HG02759 (cell line): ENCODE measurements around the gene MAP3K3.
A peak's percentile ranks its signal among the peaks of the same experiment; 100 is the strongest.
"Not testable (repeated sequence)": the region's sequence is repeated elsewhere in the genome, so short reads cannot be mapped to it uniquely, and the experiment has no call there.

Experiments used
- ATAC-seq: cut with Tn5 transposase; IDR thresholded peaks from one replicate; pipeline ENCODE4 v1.9.1; 2021; ENCODE audit warnings: mild to moderate bottlenecking, moderate library complexity; ENCODE audit not compliant: unreplicated experiment

MAP3K3 gene

GRCh38 chr17:63703556-63704258 lies 81.5 kb downstream of the MAP3K3 start:
- ATAC-seq: no peak

- no peak for ATAC-seq
Observed at GRCh38 chr17:63704259-63704576, 82.0 kb downstream of the MAP3K3 start.

- no peak for ATAC-seq
Observed at GRCh38 chr17:63704836-63705235, 82.6 kb downstream of the MAP3K3 start.

GRCh38 chr17:63705657-63706056 lies 83.4 kb downstream of the MAP3K3 start:
- ATAC-seq: no peak

- no peak for ATAC-seq
Observed at GRCh38 chr17:63706336-63707082, 84.3 kb downstream of the MAP3K3 start.

- ATAC-seq: no peak
Observed at GRCh38 chr17:63707151-63707550, 84.9 kb downstream of the MAP3K3 start.

GRCh38 chr17:63709110-63709509 lies 86.9 kb downstream of the MAP3K3 start:
- ATAC-seq: no peak

- no peak for ATAC-seq
Observed at GRCh38 chr17:63714550-63715277, 92.5 kb downstream of the MAP3K3 start.

- no peak for ATAC-seq
Observed at GRCh38 chr17:63716426-63716825, 94.2 kb downstream of the MAP3K3 start.

- ATAC-seq: no peak
Observed at GRCh38 chr17:63718988-63719387, 96.8 kb downstream of the MAP3K3 start.

- ATAC-seq: not testable (repeated sequence)
Observed at GRCh38 chr17:63720194-63720593, 98.0 kb downstream of the MAP3K3 start.

- no peak for ATAC-seq
Observed at GRCh38 chr17:63722403-63722802, 100.2 kb downstream of the MAP3K3 start.

GRCh38 chr17:63735691-63736090 lies 113.5 kb downstream of the MAP3K3 start:
- no peak for ATAC-seq

GRCh38 chr17:63740464-63741142 lies 118.4 kb downstream of the MAP3K3 start:
- no peak for ATAC-seq

GRCh38 chr17:63741143-63741407 lies 118.9 kb downstream of the MAP3K3 start:
- peak; percentile 1 for ATAC-seq

GRCh38 chr17:63741408-63742173 lies 119.4 kb downstream of the MAP3K3 start, which contains the start of gene STRADA:
STRADA (minus strand) TSS chr17:63741799; CDS start chr17:63728369, 13,430 bp downstream.
- peak; percentile 92 for ATAC-seq
